ENCODE data around the gene NFX1. TPM values are rescaled to one million over a fixed set of nuclear protein-coding genes. Genes with fewer than 3 reads are reported as not detected.

Gene NFX1
- total RNA-seq, 3 donors from 2014 or later = 35.9 to 44.4 (median 39.5) TPM

- TF ChIP-seq CTCF (IDR thresholded peaks at IDR 0.05) = peak; percentile 69
- DNase-seq = peak; percentile 92 to 96 (median 92)
- intact Hi-C loops (cut with DNase I, micrococcal nuclease) = loop anchor here in 1 of 2 donors (2.0 kb wide), 1 partner anchor 41 kb away; no protein-coding TSS in a partner anchor
- Histone ChIP-seq H3K4me3 (no peak overlapping the region), H3K4me1 (ENCODE audit: low read depth) (peaks cover 14% of the 10 kb centered on the region), H3K9me3 (no peaks in the 10 kb centered on the region), H3K36me3 (ENCODE audit: low read depth) (no peaks in the 10 kb centered on the region)
- ATAC-seq = peak; percentile 92
Measured at GRCh38 chr9:33415501-33416038, 125.3 kb downstream of the NFX1 start.

DNA sequence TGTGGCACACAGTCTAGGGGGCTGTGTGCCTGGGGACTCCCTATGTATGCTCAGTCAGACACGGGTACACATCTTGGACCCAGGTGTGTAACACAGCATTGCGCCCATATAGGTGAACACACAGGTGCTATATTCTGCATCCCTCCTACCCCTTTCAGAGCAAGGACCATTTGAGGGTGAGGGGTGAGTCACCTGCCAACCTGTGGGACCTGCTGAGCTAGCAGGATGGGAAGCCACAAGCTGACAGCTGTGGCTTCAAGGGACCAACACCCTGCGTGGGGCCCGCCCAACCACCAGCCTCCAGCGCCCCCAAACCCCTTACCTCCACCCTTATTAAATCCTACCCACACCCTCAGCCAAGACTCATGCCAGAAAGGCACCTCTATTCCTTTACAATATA, 126.7 kb downstream of the NFX1 start:
- no peaks in the 10 kb centered on the region for H3K36me3 ChIP-seq (ENCODE audit: low read depth)
- ATAC-seq (no peak), DNase-seq (no peak)
- no peak overlapping the region for H3K4me3 ChIP-seq
- H3K4me1 ChIP-seq (ENCODE audit: low read depth) = peaks cover 14% of the 10 kb centered on the region
- intact Hi-C loops (cut with DNase I, micrococcal nuclease) = loop anchor here in 1 of 2 donors (2.0 kb wide), 1 partner anchor 42 kb away; no protein-coding TSS in a partner anchor
- no peak for TF ChIP-seq CTCF (IDR thresholded peaks at IDR 0.05)
- no peaks in the 10 kb centered on the region for H3K9me3 ChIP-seq

- DNase-seq = peak; percentile 57 to 64 (median 64)
- TF ChIP-seq CTCF (IDR thresholded peaks at IDR 0.05) = no peak
- ATAC-seq = peak; percentile 44
- no peaks in the 10 kb centered on the region for H3K9me3 ChIP-seq
- intact Hi-C loops (cut with DNase I, micrococcal nuclease) = no loop called here
- no peak overlapping the region for H3K4me3 ChIP-seq
- no peaks in the 10 kb centered on the region for H3K36me3 ChIP-seq (ENCODE audit: low read depth)
- peaks cover 14% of the 10 kb centered on the region for H3K4me1 ChIP-seq (ENCODE audit: low read depth)
Measured at GRCh38 chr9:33418090-33418489, 127.8 kb downstream of the NFX1 start.

GRCh38 chr9:33419708-33420303, 129.5 kb downstream of the NFX1 start:
- TF ChIP-seq CTCF (IDR thresholded peaks at IDR 0.05) = no peak
- Histone ChIP-seq H3K4me1 (ENCODE audit: low read depth) (peaks cover 14% of the 10 kb centered on the region), H3K4me3 (no peak overlapping the region), H3K36me3 (ENCODE audit: low read depth) (no peaks in the 10 kb centered on the region), H3K9me3 (no peaks in the 10 kb centered on the region)
- ATAC-seq (no peak), DNase-seq (no peak)
- intact Hi-C loops (cut with DNase I, micrococcal nuclease) = no loop called here

Other genes starting within 250 kb of the NFX1 start
- 10 to 100 TPM; 15.5 to 23.6 (median 17.1) TPM for gene SMU1, start 213.8 kb upstream of the NFX1 start, total RNA-seq
- 100 to 1,000 TPM in 2 of 3 donors, 10 to 100 TPM in 1; 66.0 to 203 (median 103) TPM for gene B4GALT1, start 123.2 kb upstream of the NFX1 start, total RNA-seq
- 10 to 100 TPM; 13.2 to 85.2 (median 33.3) TPM for gene SPINK4, start 50.3 kb upstream of the NFX1 start, total RNA-seq
- 100 to 1,000 TPM; 120 to 155 (median 153) TPM for gene BAG1, start 25.8 kb upstream of the NFX1 start, total RNA-seq
- gene CHMP5, start 25.5 kb upstream of the NFX1 start, total RNA-seq = 10 to 100 TPM; 72.2 to 98.1 (median 84.3) TPM
- gene AQP7, start 112.1 kb downstream of the NFX1 start, total RNA-seq = 10 to 100 TPM in 2 of 3 donors, 1 to 10 TPM in 1; 9.2 to 25.2 (median 17.2) TPM
- gene AQP3, start 157.1 kb downstream of the NFX1 start, total RNA-seq = 1 to 10 TPM; 2.6 to 8.3 (median 3.9) TPM
- 10 to 100 TPM; 18.8 to 20.2 (median 18.8) TPM for gene NOL6, start 183.4 kb downstream of the NFX1 start, total RNA-seq
- 1 to 10 TPM in 1 of 3 donors, under 1 TPM in 1, not detected in 1; 0.49 to 1.7 TPM for gene ANKRD18B, start 233.7 kb downstream of the NFX1 start, total RNA-seq

Data from mucosa of descending colon (tissue), 3 donors.